Neutrophil (primary cell): ENCODE measurements around the gene MAN1A2.

Experiments
- H3K27ac ChIP-seq: fragments of 200-600 bp; sonication (generic); 2 replicates; pipeline ENCODE4 v1.5.1; 2016; ENCODE audit warnings: mild to moderate bottlenecking, moderate library complexity
- H3K27me3 ChIP-seq: fragments of 200-600 bp; sonication (generic); 2 replicates; pipeline ENCODE4 v1.6.0; 2016; ENCODE audit warnings: mild to moderate bottlenecking
- H3K36me3 ChIP-seq: fragments of 200-600 bp; sonication (generic); 2 replicates; pipeline ENCODE4 v1.5.1; 2017
- H3K4me1 ChIP-seq, 2 experiments: fragments of 200-600 bp in 1 of 2; sonication (generic) in 1 of 2; 1 replicate in 1 of 2; 2 replicates in 1 of 2; pipeline versions ENCODE4 v1.5.1 to v1.6.1; 2013 to 2016; ENCODE audit warnings: low read depth in 1 of 2, low read length in 1 of 2, mild to moderate bottlenecking in 1 of 2, moderate library complexity in 1 of 2; ENCODE audit not compliant: control insufficient read depth in 1 of 2, insufficient read depth in 1 of 2
- H3K4me3 ChIP-seq, 2 experiments: fragments of 200-600 bp in 1 of 2; sonication (generic) in 1 of 2; 1 replicate in 1 of 2; 2 replicates in 1 of 2; pipeline ENCODE4 v1.5.1; 2013 to 2016; ENCODE audit warnings: low read depth in 1 of 2, low read length in 1 of 2, mild to moderate bottlenecking in 1 of 2, moderate library complexity in 1 of 2
- H3K9me3 ChIP-seq: fragments of 200-600 bp; sonication (generic); 2 replicates; pipeline ENCODE4 v1.5.1; 2016
- TF ChIP-seq, protein P1 (sequence below): fragments of 200-600 bp; sonication (generic); IDR thresholded peaks from 2 replicates; pipeline ENCODE4 v1.5.1; 2016; ENCODE audit warnings: antibody characterized with exemption

The MAN1A2 gene

DNA sequence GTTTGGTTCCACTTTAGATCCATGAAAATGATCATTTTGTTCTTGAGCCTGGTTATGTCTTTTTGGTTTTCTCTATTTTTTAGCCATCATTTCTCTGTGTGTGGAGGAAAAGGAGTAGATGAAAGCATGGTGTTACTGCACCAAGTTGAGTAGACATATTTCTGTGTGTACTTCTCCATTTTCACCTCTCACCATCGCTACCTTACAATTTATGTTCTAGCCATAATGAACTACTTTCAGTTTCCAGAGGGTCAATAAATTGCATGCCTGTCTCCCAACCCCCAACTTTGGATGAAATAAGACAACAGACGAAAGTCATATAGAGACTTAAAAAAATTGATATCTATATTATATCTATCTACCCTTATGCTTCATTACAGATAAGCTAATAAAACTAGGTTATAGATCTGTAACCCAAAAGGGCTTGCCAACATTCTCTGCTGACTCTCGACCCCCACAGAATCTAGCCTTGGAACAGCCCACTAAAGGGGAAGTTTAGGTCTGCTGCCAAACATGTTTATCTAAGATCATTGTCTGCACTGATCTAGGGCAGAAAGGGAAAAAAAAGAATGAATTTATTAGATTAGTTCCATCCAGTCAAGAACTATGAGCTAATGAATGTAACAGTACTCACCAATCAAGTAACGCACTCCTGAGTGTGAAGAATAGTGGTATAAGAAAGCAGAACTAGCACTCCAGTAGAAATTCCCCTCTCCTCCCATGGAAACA lies 7.5 kb upstream of the MAN1A2 start:
- H3K27ac ChIP-seq: no peak overlapping the region
- H3K27me3 ChIP-seq: no peaks in the 10 kb centered on the region
- H3K4me3 ChIP-seq: no peak overlapping the region
- no peaks in the 10 kb centered on the region for H3K36me3 ChIP-seq
- H3K4me1 ChIP-seq: no peaks in the 10 kb centered on the region
- TF ChIP-seq, protein P1, sequence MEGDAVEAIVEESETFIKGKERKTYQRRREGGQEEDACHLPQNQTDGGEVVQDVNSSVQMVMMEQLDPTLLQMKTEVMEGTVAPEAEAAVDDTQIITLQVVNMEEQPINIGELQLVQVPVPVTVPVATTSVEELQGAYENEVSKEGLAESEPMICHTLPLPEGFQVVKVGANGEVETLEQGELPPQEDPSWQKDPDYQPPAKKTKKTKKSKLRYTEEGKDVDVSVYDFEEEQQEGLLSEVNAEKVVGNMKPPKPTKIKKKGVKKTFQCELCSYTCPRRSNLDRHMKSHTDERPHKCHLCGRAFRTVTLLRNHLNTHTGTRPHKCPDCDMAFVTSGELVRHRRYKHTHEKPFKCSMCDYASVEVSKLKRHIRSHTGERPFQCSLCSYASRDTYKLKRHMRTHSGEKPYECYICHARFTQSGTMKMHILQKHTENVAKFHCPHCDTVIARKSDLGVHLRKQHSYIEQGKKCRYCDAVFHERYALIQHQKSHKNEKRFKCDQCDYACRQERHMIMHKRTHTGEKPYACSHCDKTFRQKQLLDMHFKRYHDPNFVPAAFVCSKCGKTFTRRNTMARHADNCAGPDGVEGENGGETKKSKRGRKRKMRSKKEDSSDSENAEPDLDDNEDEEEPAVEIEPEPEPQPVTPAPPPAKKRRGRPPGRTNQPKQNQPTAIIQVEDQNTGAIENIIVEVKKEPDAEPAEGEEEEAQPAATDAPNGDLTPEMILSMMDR: no peak
- H3K9me3 ChIP-seq: no peaks in the 10 kb centered on the region

DNA sequence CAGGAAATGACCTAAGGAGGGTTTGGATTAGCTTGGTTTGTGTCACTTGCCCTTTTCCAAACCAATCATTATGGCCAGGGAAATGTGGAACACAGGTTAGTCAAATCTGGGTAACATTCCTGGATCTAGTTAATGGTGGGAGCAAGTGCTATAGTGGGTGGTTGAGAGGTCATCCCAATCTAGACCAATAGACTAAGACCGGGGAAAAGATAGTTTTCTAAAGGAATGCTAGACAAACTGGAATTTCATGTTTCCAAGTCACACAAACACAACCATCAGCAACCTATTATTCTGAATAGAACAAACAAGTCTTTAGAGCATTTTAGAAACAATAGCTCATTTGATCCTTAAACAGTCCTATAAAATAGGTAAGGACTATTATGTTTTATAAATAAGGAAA lies 4.3 kb upstream of the MAN1A2 start:
- Histone ChIP-seq H3K36me3 (no peaks in the 10 kb centered on the region), H3K27ac (no peak overlapping the region), H3K4me3 (no peak overlapping the region), H3K4me1 (peaks cover 15 to 17% of the 10 kb centered on the region in 2 experiments), H3K27me3 (no peaks in the 10 kb centered on the region), H3K9me3 (no peaks in the 10 kb centered on the region)
- TF ChIP-seq, protein P1: no peak

DNA sequence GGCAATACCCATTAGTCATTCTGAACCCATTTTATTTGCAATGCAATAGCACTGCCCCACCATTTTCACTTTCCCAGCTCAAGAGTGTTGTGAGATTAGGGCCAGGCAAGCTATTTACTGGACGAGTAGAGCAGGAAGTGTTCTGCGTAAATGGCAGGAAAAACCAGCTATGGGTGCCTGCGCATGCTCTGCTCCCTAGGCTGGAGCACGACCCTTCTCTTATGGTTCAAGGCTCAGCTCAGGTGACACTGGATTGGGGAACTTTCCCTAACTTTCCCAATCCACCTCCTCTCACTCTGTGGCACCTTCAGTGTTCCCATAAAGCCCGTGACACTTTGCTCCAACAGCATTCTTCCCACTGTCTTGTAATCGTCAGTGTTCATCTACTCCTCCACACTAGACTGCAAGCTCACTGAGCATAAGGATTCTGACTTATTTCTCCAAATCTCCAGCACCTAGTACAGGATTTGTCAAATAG lies 3.6 kb upstream of the MAN1A2 start:
- TF ChIP-seq, protein P1: no peak
- Histone ChIP-seq H3K4me3 (no peak overlapping the region), H3K4me1 (peaks cover 21 to 23% of the 10 kb centered on the region in 2 experiments), H3K9me3 (no peaks in the 10 kb centered on the region), H3K27me3 (no peaks in the 10 kb centered on the region), H3K36me3 (no peaks in the 10 kb centered on the region), H3K27ac (no peak overlapping the region)

DNA sequence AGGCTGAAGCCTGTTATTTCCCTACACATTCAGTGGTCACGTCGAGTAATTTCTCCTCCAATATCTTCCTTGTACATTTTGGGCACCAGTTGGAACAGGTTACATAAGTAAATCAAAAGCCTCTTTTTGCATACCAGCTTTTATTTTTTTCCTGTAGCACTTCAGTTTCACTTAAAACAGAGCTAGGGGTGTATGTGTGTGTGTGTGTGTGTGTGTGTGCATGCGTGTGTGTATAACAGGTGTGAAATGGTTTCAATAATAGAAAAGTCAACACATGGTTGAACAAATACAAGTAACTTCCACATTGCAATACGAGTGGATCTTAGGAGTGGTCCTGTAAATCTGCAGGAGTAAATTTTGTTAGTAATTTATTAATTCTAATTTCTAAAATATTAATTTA lies 3.0 kb upstream of the MAN1A2 start:
- TF ChIP-seq, protein P1: no peak
- Histone ChIP-seq H3K36me3 (no peaks in the 10 kb centered on the region), H3K27me3 (no peaks in the 10 kb centered on the region), H3K4me1 (peaks cover 27 to 30% of the 10 kb centered on the region in 2 experiments), H3K4me3 (no peak overlapping the region), H3K27ac (no peak overlapping the region), H3K9me3 (no peaks in the 10 kb centered on the region)

DNA sequence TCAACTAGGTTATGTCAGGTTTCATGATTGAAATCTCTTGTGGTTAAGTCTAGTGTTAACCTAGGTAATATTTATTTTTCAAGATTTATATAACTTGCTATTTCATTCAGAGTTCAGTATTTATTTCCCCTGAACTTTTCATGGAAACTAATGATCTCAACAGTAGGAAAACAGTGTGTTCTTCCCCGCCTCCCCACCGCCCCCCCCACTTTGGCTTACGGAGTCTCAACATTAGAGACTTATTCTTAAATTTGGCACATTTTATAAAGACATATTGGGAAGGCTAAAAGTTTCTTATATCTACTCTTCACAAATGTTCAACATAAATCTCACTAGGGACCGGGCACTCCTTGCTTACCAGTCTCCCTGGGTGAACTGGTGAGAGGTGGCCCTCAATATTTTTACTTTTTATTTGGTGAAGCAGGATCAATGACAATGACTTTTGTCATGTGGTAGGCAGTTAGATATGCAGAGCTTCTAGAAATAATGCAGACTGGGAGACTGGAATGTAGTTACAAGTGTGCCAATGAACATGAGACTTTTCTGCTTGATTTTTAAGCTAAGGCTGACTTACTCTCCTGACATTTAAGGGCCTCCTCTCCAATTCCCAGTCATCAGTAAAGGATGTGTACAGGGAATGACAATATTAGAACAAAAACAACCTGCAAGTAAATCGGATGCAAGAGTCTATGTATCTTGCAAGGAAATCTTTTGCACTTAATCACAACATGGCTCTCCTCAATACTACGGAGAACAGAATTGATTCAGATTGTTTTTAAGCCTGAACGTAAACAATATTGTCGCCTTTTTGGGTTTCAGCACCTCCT lies 1.7 kb upstream of the MAN1A2 start:
- H3K4me1 ChIP-seq: peaks cover 28 to 37% of the 10 kb centered on the region in 2 experiments
- no peaks in the 10 kb centered on the region for H3K27me3 ChIP-seq
- H3K9me3 ChIP-seq: no peaks in the 10 kb centered on the region
- peak overlapping the region; percentile 96 for H3K27ac ChIP-seq
- peak overlapping the region; percentile 85 to 90 for H3K4me3 ChIP-seq
- no peaks in the 10 kb centered on the region for H3K36me3 ChIP-seq
- TF ChIP-seq, protein P1: no peak
